ENCODE measurements around the gene MGMT. TPM values are rescaled to one million over a fixed set of nuclear protein-coding genes. Genes with fewer than 3 reads are reported as not detected.

MGMT gene
- total and polyA plus RNA-seq, 2 of the 4 experiments (the other 2 are of a cell fraction): 11.5 to 17.8 TPM

DNA sequence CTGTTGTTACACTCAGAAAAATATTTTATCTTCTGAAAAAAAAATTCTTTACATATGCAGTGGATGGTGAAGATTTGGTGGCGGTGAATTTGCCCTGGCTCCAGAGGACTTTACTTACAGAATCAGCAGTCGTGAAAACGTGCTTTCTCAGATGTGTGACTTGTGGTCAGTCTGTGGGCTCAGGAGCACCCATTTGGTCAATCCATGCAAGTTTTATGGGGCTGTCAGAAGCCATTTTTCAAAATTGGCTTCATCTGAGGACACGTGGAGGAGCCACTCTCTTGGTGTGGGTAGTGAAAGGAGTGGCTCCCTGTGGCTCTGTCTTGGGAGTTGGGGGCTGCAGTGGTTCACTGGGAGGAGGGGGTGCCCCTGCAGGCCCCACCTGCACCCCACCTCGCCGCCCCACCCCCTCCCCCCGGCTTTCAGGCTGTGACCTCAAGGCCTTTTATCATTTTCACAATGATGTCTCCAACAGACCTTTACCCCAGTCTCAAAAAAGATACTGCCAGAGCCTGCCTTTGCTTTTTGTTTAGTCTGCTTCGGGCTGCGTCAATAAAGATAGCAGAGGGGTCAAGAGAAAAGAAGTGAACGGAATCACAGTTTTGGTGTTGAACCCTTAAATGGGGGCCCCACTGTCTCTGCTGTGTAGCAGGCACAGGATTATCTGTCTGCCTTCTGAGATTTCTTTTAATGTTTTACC is 137.4 kb downstream of the MGMT start:
- Histone ChIP-seq H2BK15ac (ENCODE audit: low read depth, low read length) (no peak overlapping the region), H3K56ac (ENCODE audit: extremely low read depth, insufficient read depth, low read length) (no peak overlapping the region), H4K5ac (ENCODE audit: low read depth, low read length) (no peak overlapping the region), H3K4ac (ENCODE audit: low read depth, low read length) (no peak overlapping the region), H2AK5ac (ENCODE audit: low read depth, low read length) (no peak overlapping the region), H4K91ac (ENCODE audit: insufficient read depth, low read depth, low read length) (no peak overlapping the region), H3K27me3 (ENCODE audit: control insufficient read depth, insufficient read depth, low read length) (no peaks in the 10 kb centered on the region), H2AK9ac (replicated peaks; ENCODE audit: low read depth, low read length, poor library complexity) (no peak overlapping the region), H2AFZ (replicated peaks; ENCODE audit: low read length, poor library complexity) (no peak overlapping the region), H3K9me3 (ENCODE audit: control insufficient read depth, insufficient read depth, low read length) (no peaks in the 10 kb centered on the region), H2BK5ac (ENCODE audit: low read depth, low read length, poor library complexity, severe bottlenecking) (no peak overlapping the region), H3K9me1 (ENCODE audit: insufficient read depth, low read length) (no peaks in the 10 kb centered on the region; the same call in 1 of the 2 replicates), H3K23ac (ENCODE audit: low read depth, low read length) (no peak overlapping the region), H4K8ac (ENCODE audit: low read depth in 2 of 2, low read length in 2 of 2) (no peak overlapping the region), H2BK120ac (ENCODE audit: low read depth, low read length) (no peak overlapping the region), H3K14ac (replicated peaks; ENCODE audit: low read depth, low read length) (no peak overlapping the region), H3K27ac (ENCODE audit: insufficient read depth, low read length) (no peak overlapping the region), H4K20me1 (ENCODE audit: insufficient read depth, low read length) (no peaks in the 10 kb centered on the region), H3K9ac (ENCODE audit: low read depth, low read length) (no peak overlapping the region), H3K4me3 (ENCODE audit: insufficient read depth, low read depth, low read length) (no peak overlapping the region), H3K18ac (ENCODE audit: low read depth, low read length) (no peak overlapping the region), H3K4me2 (ENCODE audit: low read depth, low read length) (no peak overlapping the region), H3K36me3 (ENCODE audit: control insufficient read depth, insufficient read depth, low read length) (no peaks in the 10 kb centered on the region), H3K79me1 (ENCODE audit: low read depth in 1 of 2, low read length in 2 of 2) (no peaks in the 10 kb centered on the region), H3K4me1 (ENCODE audit: control insufficient read depth, insufficient read depth, low read length) (no peaks in the 10 kb centered on the region), H2BK20ac (ENCODE audit: low read depth, low read length) (no peak overlapping the region)
- TF ChIP-seq FOS (IDR thresholded peaks at IDR 0.05; ENCODE audit: low read depth, low read length) (no peak), CHD1 (IDR thresholded peaks at IDR 0.05; ENCODE audit: low read depth, low read length) (no peak), POLR2A (IDR thresholded peaks at IDR 0.05; ENCODE audit: low read depth, low read length) (no peak), RAD21 (IDR thresholded peaks at IDR 0.05; ENCODE audit: low read length) (no peak), CEBPB (IDR thresholded peaks at IDR 0.05; ENCODE audit: low read depth, low read length) (no peak), CTCF (conservative IDR thresholded peaks at IDR 0.05; ENCODE audit: low read depth, low read length) (no peak), MAFK (IDR thresholded peaks at IDR 0.05; ENCODE audit: low read depth, low read length) (no peak), NFE2L2 (IDR thresholded peaks at IDR 0.05; ENCODE audit: low read depth, low read length) (no peak), SMC3 (IDR thresholded peaks at IDR 0.05; ENCODE audit: low read depth, low read length) (no peak), MXI1 (IDR thresholded peaks at IDR 0.05; ENCODE audit: borderline replicate concordance, low read depth, low read length) (no peak), RFX5 (IDR thresholded peaks at IDR 0.05; ENCODE audit: low read depth, low read length) (no peak), RCOR1 (IDR thresholded peaks at IDR 0.05; ENCODE audit: insufficient replicate concordance, low read length) (no peak), BHLHE40 (IDR thresholded peaks at IDR 0.05; ENCODE audit: low read depth, low read length) (no peak), MAZ (IDR thresholded peaks at IDR 0.05; ENCODE audit: borderline replicate concordance, low read depth, low read length) (no peak)
- TF ChIP-seq, protein P1, sequence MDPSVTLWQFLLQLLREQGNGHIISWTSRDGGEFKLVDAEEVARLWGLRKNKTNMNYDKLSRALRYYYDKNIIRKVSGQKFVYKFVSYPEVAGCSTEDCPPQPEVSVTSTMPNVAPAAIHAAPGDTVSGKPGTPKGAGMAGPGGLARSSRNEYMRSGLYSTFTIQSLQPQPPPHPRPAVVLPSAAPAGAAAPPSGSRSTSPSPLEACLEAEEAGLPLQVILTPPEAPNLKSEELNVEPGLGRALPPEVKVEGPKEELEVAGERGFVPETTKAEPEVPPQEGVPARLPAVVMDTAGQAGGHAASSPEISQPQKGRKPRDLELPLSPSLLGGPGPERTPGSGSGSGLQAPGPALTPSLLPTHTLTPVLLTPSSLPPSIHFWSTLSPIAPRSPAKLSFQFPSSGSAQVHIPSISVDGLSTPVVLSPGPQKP (IDR thresholded peaks at IDR 0.05; ENCODE audit: borderline replicate concordance, low read depth, low read length): no peak
- TF ChIP-seq, protein P2, sequence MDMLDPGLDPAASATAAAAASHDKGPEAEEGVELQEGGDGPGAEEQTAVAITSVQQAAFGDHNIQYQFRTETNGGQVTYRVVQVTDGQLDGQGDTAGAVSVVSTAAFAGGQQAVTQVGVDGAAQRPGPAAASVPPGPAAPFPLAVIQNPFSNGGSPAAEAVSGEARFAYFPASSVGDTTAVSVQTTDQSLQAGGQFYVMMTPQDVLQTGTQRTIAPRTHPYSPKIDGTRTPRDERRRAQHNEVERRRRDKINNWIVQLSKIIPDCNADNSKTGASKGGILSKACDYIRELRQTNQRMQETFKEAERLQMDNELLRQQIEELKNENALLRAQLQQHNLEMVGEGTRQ (IDR thresholded peaks at IDR 0.05; ENCODE audit: low read depth, low read length): no peak
- intact Hi-C loops (cut with micrococcal nuclease) (no loop called here), dilution Hi-C loops (cut with HindIII; ENCODE audit: low sequenced_read_pairs, unreplicated experiment) (no loop called here), in situ Hi-C loops (cut with MboI; ENCODE audit: low sequenced_read_pairs) (no loop called here)
- 70% methylated on average over 2 of the region's 10 CpGs; no CpG with 5 or more reads in 1 of the 2 experiments for WGBS, 2 experiments (ENCODE audit: extremely low coverage in 2 of 2, insufficient read length in 1 of 2)
- ChIA-PET POLR2A (ENCODE audit: unreplicated experiment) (no interaction called here), CTCF (interaction anchor here (1.8 kb wide), 1 partner anchor 21 kb away, joined by 7 read pairs; no protein-coding TSS in a partner anchor)
- BruUV-seq (replicated peaks): no TSS peak
- DNase-seq (no peak), ATAC-seq (ENCODE audit: low read depth) (no peak)

Measured in IMR-90 (cell line).